NCI-H446 (cell line): ENCODE measurements around the gene AKAP13.

Experiments
- DNase-seq, 2 experiments: peaks; one replicate each; lab custom pipeline; 2025; lab: John Stamatoyannopoulos, UW

AKAP13 gene

GRCh38 chr15:85389306-85389650 lies 8.9 kb downstream of the AKAP13 start:
- no peak for DNase-seq

- no peak for DNase-seq
Measured at GRCh38 chr15:85389772-85390171, 9.4 kb downstream of the AKAP13 start.

- DNase-seq: no peak
Measured at GRCh38 chr15:85393210-85393609, 12.8 kb downstream of the AKAP13 start.

- no peak for DNase-seq
Measured at GRCh38 chr15:85394554-85395333, 14.3 kb downstream of the AKAP13 start.

- DNase-seq: no peak
Measured at GRCh38 chr15:85396554-85396953, 16.2 kb downstream of the AKAP13 start.

GRCh38 chr15:85397151-85397550 lies 16.7 kb downstream of the AKAP13 start:
- DNase-seq: peak in 1 of 2 experiments; percentile 6

- no peak for DNase-seq
Measured at GRCh38 chr15:85397926-85398325, 17.5 kb downstream of the AKAP13 start.

GRCh38 chr15:85398822-85399221 lies 18.4 kb downstream of the AKAP13 start:
- DNase-seq: no peak

- no peak for DNase-seq
Measured at GRCh38 chr15:85399627-85400026, 19.2 kb downstream of the AKAP13 start.

GRCh38 chr15:85400606-85401005 lies 20.2 kb downstream of the AKAP13 start:
- DNase-seq: no peak

GRCh38 chr15:85401108-85401774 lies 20.8 kb downstream of the AKAP13 start:
- no peak for DNase-seq

GRCh38 chr15:85402195-85402881 lies 21.9 kb downstream of the AKAP13 start:
- no peak for DNase-seq

GRCh38 chr15:85403745-85404144 lies 23.3 kb downstream of the AKAP13 start:
- DNase-seq: no peak

GRCh38 chr15:85404176-85404917 lies 23.9 kb downstream of the AKAP13 start:
- DNase-seq: peak in 1 of 2 experiments; percentile 13

GRCh38 chr15:85404918-85405866 lies 24.8 kb downstream of the AKAP13 start:
- DNase-seq: no peak

GRCh38 chr15:85406916-85407315 lies 26.5 kb downstream of the AKAP13 start:
- no peak for DNase-seq

GRCh38 chr15:85407421-85408269 lies 27.2 kb downstream of the AKAP13 start:
- peak; percentile 18 to 73 for DNase-seq

- DNase-seq: no peak
Measured at GRCh38 chr15:85408270-85408746, 27.9 kb downstream of the AKAP13 start.

- no peak for DNase-seq
Measured at GRCh38 chr15:85412066-85412465, 31.7 kb downstream of the AKAP13 start.
